ENCODE results near the gene ALG1L2. TPM values are rescaled to one million over a fixed set of nuclear protein-coding genes. Genes with fewer than 3 reads are reported as not detected.
"Not testable (repeated sequence)": the region's sequence is repeated elsewhere in the genome, so short reads cannot be mapped to it uniquely, and the experiment has no call there.

ALG1L2 gene
- total RNA-seq, 4 donors from 2014 or later = 4.0 TPM; not detected in 3

- H3K4me1 ChIP-seq; DNase-seq; H3K27ac ChIP-seq; H3K36me3 ChIP-seq; H3K9me3 ChIP-seq; H3K27me3 ChIP-seq; H3K4me3 ChIP-seq; intact Hi-C loops (cut with DNase I; ENCODE audit: low total_unique reads): not testable (repeated sequence)
- TF ChIP-seq, protein P1, sequence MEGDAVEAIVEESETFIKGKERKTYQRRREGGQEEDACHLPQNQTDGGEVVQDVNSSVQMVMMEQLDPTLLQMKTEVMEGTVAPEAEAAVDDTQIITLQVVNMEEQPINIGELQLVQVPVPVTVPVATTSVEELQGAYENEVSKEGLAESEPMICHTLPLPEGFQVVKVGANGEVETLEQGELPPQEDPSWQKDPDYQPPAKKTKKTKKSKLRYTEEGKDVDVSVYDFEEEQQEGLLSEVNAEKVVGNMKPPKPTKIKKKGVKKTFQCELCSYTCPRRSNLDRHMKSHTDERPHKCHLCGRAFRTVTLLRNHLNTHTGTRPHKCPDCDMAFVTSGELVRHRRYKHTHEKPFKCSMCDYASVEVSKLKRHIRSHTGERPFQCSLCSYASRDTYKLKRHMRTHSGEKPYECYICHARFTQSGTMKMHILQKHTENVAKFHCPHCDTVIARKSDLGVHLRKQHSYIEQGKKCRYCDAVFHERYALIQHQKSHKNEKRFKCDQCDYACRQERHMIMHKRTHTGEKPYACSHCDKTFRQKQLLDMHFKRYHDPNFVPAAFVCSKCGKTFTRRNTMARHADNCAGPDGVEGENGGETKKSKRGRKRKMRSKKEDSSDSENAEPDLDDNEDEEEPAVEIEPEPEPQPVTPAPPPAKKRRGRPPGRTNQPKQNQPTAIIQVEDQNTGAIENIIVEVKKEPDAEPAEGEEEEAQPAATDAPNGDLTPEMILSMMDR (IDR thresholded peaks at IDR 0.05) = peak in 1 of 4 experiments; percentile 12
These were observed 54.7 kb downstream of the ALG1L2 start for GRCh38 chr3:130136337-130136736.

- H3K4me3 ChIP-seq; H3K27ac ChIP-seq; DNase-seq; H3K4me1 ChIP-seq; intact Hi-C loops (cut with DNase I; ENCODE audit: low total_unique reads); H3K36me3 ChIP-seq; H3K27me3 ChIP-seq; H3K9me3 ChIP-seq: not testable (repeated sequence)
These were observed 56.1 kb downstream of the ALG1L2 start for GRCh38 chr3:130137685-130138084.

GRCh38 chr3:130138992-130139391 lies 57.4 kb downstream of the ALG1L2 start:
- H3K27me3 ChIP-seq; intact Hi-C loops (cut with DNase I; ENCODE audit: low total_unique reads); H3K27ac ChIP-seq; H3K36me3 ChIP-seq; H3K4me1 ChIP-seq; DNase-seq; H3K4me3 ChIP-seq; H3K9me3 ChIP-seq: not testable (repeated sequence)

DNA sequence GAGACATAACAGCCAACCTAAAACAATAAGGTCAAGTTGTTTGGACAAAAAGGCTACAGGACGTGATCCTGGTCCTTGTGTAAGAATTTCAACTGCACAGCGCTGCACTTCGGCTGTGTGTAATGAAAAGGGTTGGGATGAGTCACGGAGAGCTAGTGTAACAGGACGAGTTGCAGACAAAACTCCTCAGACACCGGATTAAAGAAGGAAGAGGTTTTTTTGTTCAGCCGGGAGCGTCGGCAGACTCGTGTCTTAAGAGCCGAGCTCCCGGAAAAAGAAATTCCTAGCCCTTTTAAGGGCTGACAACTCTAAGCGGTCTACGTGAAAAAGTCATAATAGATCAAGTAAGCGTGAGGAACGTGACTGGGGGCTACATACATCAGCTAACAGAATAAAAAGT lies 59.1 kb downstream of the ALG1L2 start:
- H3K36me3 ChIP-seq; H3K27me3 ChIP-seq; H3K4me1 ChIP-seq; H3K9me3 ChIP-seq; intact Hi-C loops (cut with DNase I; ENCODE audit: low total_unique reads); H3K4me3 ChIP-seq: not testable (repeated sequence)
- H3K27ac ChIP-seq = peak overlapping the region in 1 of 2 donors; percentile 34
- peak; percentile 25 to 48 for DNase-seq

GRCh38 chr3:130143648-130144327 lies 62.2 kb downstream of the ALG1L2 start:
- H3K27ac ChIP-seq; H3K36me3 ChIP-seq; H3K4me1 ChIP-seq; H3K4me3 ChIP-seq; H3K9me3 ChIP-seq; DNase-seq; H3K27me3 ChIP-seq; intact Hi-C loops (cut with DNase I; ENCODE audit: low total_unique reads): not testable (repeated sequence)

- H3K4me3 ChIP-seq; H3K27me3 ChIP-seq; H3K36me3 ChIP-seq; DNase-seq; H3K4me1 ChIP-seq; H3K9me3 ChIP-seq; H3K27ac ChIP-seq; intact Hi-C loops (cut with DNase I; ENCODE audit: low total_unique reads): not testable (repeated sequence)
These were observed 62.7 kb downstream of the ALG1L2 start for GRCh38 chr3:130144328-130144650.

DNA sequence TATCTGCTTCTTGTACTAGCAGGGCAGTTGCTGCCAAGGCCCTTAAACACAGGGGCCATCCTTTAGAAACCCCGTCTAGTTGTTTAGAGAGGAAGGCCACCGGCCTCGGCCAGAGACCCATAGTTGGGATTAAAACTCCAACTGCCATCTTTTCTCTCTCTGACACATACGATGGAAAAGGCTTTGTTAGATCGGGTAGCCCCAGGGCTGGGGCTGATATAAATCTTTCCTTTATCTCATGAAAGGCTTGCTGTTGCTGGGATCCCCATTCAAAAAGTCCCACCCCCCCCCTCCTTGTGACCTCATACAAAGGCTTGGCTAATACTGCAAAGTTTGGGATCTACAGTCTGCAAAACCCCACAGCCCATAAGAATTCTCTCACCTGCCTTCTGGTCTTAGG lies 63.8 kb downstream of the ALG1L2 start:
- DNase-seq; H3K27ac ChIP-seq; H3K9me3 ChIP-seq; H3K4me3 ChIP-seq; intact Hi-C loops (cut with DNase I; ENCODE audit: low total_unique reads); H3K27me3 ChIP-seq; H3K4me1 ChIP-seq; H3K36me3 ChIP-seq: not testable (repeated sequence)

DNA sequence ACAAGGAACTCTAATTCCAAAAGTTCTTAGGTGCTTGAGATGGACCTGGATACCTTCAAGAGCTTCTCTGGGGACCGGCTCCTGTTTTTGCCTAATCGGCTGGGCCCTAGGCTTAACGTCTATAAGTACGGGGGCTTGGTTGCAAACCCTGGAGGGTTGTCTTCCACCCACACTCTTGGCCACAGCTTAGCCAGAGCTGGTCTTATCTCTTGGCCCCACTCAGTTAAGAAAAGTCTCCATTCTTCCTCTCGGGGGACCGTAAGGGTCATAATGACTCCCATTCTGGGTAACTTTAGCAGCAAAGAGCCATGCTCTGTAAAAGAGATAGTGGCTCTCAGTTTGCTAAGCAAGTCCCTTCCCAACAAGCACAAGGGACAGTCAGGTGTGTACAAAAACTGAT lies 64.8 kb downstream of the ALG1L2 start:
- H3K4me3 ChIP-seq; H3K36me3 ChIP-seq; H3K9me3 ChIP-seq; H3K27ac ChIP-seq; DNase-seq; H3K27me3 ChIP-seq; H3K4me1 ChIP-seq; intact Hi-C loops (cut with DNase I; ENCODE audit: low total_unique reads): not testable (repeated sequence)

Other genes with a start within 250 kb of the ALG1L2 start
- gene TMCC1, start 188.1 kb upstream of the ALG1L2 start, total RNA-seq = 10 to 100 TPM; 23.2 to 78.7 (median 54.1) TPM
- under 1 TPM in 1 of 4 donors, not detected in 3; 0.37 TPM for gene TRH, start 107.1 kb upstream of the ALG1L2 start, total RNA-seq